Measurements from ENCODE around the gene NUP214. TPM values are rescaled to one million over a fixed set of nuclear protein-coding genes. Genes with fewer than 3 reads are reported as not detected.
"Not testable (repeated sequence)": the region's sequence is repeated elsewhere in the genome, so short reads cannot be mapped to it uniquely, and the experiment has no call there.

Gene NUP214
- total and polyA plus RNA-seq, 2 of the 8 experiments (the other 6 are each of a cell fraction or from before 2014, with no cell fraction given), result 28.6 to 50.2 TPM

GRCh38 chr9:131271016-131271273 is 145.6 kb downstream of the NUP214 start:
- H2BK5ac ChIP-seq (ENCODE audit: low read depth, low read length); H3K23ac ChIP-seq (ENCODE audit: insufficient read length); H4K20me1 ChIP-seq (replicated peaks in 1 of 2; ENCODE audit: control insufficient read depth in 1 of 2, insufficient read depth in 2 of 2, low read length in 2 of 2); H2BK120ac ChIP-seq (replicated peaks; ENCODE audit: low read depth, low read length); POLR2A ChIA-PET (ENCODE audit: partially characterized antibody); H3K56ac ChIP-seq (replicated peaks; ENCODE audit: insufficient read length, low read depth, low read length); FAIRE-seq; H4K8ac ChIP-seq (ENCODE audit: extremely low read depth, insufficient read depth, low read length); H3K79me2 ChIP-seq (ENCODE audit: control insufficient read depth in 1 of 2, insufficient read depth in 2 of 2, low read length in 2 of 2); H3K23me2 ChIP-seq (ENCODE audit: low read depth, low read length); H3K9me3 ChIP-seq (ENCODE audit: insufficient read depth in 2 of 2, low read depth in 1 of 2, low read length in 1 of 2); H2AK5ac ChIP-seq (ENCODE audit: low read depth, low read length); H3K36me3 ChIP-seq (ENCODE audit: control insufficient read depth in 2 of 4, insufficient read depth in 4 of 4, low read length in 3 of 4); H3K9ac ChIP-seq (replicated peaks in 1 of 4; ENCODE audit: extremely low read depth in 1 of 4, low read depth in 3 of 4, low read length in 3 of 4); H4K5ac ChIP-seq (ENCODE audit: insufficient read length, low read depth, low read length); H3K79me1 ChIP-seq (ENCODE audit: low read depth, low read length); DNase-seq (ENCODE audit: low read depth in 1 of 2, low spot score in 2 of 2); H3K14ac ChIP-seq (ENCODE audit: insufficient read length); H3K4ac ChIP-seq (replicated peaks; ENCODE audit: insufficient read length, low read depth, low read length); H3K18ac ChIP-seq (ENCODE audit: extremely low read depth, low read length); H2AFZ ChIP-seq (ENCODE audit: low read length); H3K4me2 ChIP-seq (ENCODE audit: insufficient read depth in 1 of 2, low read depth in 2 of 2, low read length in 2 of 2); H3K27ac ChIP-seq (ENCODE audit: low read depth, low read length); H3K4me3 ChIP-seq (ENCODE audit: extremely low read depth in 1 of 4, insufficient read depth in 2 of 4, low read depth in 3 of 4, low read length in 4 of 4); H4K91ac ChIP-seq (replicated peaks; ENCODE audit: insufficient read length, low read length); H2BK15ac ChIP-seq (ENCODE audit: low read length); H2BK12ac ChIP-seq (ENCODE audit: low read depth, low read length); H2BK20ac ChIP-seq (ENCODE audit: low read length); H3K27me3 ChIP-seq (replicated peaks in 1 of 4; ENCODE audit: control insufficient read depth in 3 of 4, extremely low read depth in 1 of 4, insufficient read depth in 3 of 4, low read length in 3 of 4): not testable (repeated sequence)
- 92% methylated on average over 1 of the region's 1 CpG; no CpG with 5 or more reads in 1 of the 2 experiments for WGBS, 2 experiments (ENCODE audit: extremely low coverage in 1 of 2, insufficient coverage in 1 of 2, insufficient read length in 1 of 2, insufficient replicate concordance in 2 of 2, low coverage in 1 of 2, low lambda C conversion rate in 2 of 2, missing lambda C conversion rate in 1 of 2)
- peaks cover 3 to 11% (median 9%) of the 10 kb centered on the region in 4 experiments; a peak in 5 of 7 replicates for H3K4me1 ChIP-seq (replicated peaks in 1 of 4; ENCODE audit: control insufficient read depth in 3 of 4, insufficient read depth in 4 of 4, low read length in 3 of 4)
- CTCF ChIA-PET (ENCODE audit: partially characterized antibody), result interaction anchor here (0.7 to 2.2 kb wide), 2 partner anchors 14 to 16 kb away, joined by 3 to 7 read pairs; no protein-coding TSS in a partner anchor

All from H1 (cell line).